Gastrocnemius medialis (tissue), 4 donors: ENCODE data around the gene NPBWR2.

ENCODE experiments used
- POLR2A ChIP-seq, 2 donors: fragments of 450-650 bp; IDR thresholded peaks; one replicate each; pipeline ENCODE4 v1.6.1; 2017; ENCODE audit warnings: antibody characterized with exemption in 2 of 2, mild to moderate bottlenecking in 2 of 2, moderate library complexity in 2 of 2
- TF ChIP-seq, protein P1 (sequence below), 5 experiments: fragments of 450-650 bp in 3 of 5; fragments of 200-600 bp in 2 of 5; sonication (generic) in 2 of 5; IDR thresholded peaks in 4 of 5; conservative IDR thresholded peaks in 1 of 5; 1 replicate in 4 of 5; 2 replicates in 1 of 5; pipeline ENCODE4 v1.5.1; 2016 to 2019; ENCODE audit warnings: antibody characterized with exemption in 5 of 5, mild to moderate bottlenecking in 3 of 5, moderate library complexity in 3 of 5

DNA sequence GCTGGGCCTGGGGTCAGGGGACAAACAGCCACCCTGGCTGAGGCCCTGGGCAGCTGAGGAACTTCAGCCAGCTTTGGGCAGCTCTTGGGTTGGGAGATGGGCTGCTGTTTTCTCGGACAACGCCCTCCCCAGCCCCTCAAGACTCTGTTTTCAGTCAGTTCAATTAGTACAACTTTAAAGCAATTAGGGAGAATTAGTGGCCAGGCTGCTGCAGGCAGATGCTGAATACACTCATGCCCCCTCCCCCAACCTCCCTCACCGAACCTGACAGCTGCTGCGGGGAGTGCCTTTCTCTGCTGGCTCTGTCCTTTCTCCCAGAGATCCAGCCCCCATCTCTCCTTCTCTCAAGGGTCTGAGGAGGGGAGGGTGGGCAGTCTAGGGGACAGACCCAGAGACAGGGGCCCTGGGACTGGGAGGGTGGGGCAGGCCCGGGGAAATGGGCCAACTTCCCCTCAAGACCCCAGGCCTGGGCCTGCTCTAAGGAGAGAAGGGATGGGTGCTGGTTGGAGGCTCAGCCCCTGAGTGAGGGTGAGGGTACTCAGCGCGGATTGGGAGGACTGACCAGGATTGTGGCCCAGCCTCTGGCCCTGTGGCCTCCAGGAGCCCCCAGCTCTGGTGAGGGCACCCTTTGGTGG, 39.1 kb upstream of the NPBWR2 start:
- TF ChIP-seq, protein P1, sequence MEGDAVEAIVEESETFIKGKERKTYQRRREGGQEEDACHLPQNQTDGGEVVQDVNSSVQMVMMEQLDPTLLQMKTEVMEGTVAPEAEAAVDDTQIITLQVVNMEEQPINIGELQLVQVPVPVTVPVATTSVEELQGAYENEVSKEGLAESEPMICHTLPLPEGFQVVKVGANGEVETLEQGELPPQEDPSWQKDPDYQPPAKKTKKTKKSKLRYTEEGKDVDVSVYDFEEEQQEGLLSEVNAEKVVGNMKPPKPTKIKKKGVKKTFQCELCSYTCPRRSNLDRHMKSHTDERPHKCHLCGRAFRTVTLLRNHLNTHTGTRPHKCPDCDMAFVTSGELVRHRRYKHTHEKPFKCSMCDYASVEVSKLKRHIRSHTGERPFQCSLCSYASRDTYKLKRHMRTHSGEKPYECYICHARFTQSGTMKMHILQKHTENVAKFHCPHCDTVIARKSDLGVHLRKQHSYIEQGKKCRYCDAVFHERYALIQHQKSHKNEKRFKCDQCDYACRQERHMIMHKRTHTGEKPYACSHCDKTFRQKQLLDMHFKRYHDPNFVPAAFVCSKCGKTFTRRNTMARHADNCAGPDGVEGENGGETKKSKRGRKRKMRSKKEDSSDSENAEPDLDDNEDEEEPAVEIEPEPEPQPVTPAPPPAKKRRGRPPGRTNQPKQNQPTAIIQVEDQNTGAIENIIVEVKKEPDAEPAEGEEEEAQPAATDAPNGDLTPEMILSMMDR (IDR thresholded peaks at IDR 0.05 in 4 of 5, conservative IDR thresholded peaks at IDR 0.05 in 1 of 5) = no peak
- no peak for TF ChIP-seq POLR2A (IDR thresholded peaks at IDR 0.05)
